H1 (cell line): ENCODE measurements around the gene NR2F1-AS1. TPM values are rescaled to one million over a fixed set of nuclear protein-coding genes. Genes with fewer than 3 reads are reported as not detected.
A peak's percentile ranks its signal among the peaks of the same experiment; 100 is the strongest.

Experiments
- CTCF ChIA-PET: fragments of 300-600 bp; sonication (Branson Sonifier 250); formaldehyde crosslinking; loops from one replicate; lab custom pipeline; 2021; ENCODE audit not compliant: partially characterized antibody; lab: Charles Lee
- POLR2A ChIA-PET: fragments of 300-600 bp; sonication (Branson Sonifier 250); formaldehyde crosslinking; loops from one replicate; lab custom pipeline; 2021; ENCODE audit warnings: inconsistent platforms; ENCODE audit not compliant: partially characterized antibody; lab: Charles Lee
- DNase-seq, 2 experiments: peaks; one replicate each; pipeline versions ENCODE4 v3.0.0 to v3.0.0-alpha.2; 2010 to 2022; ENCODE audit warnings: low spot score in 2 of 2, low read depth in 1 of 2, mixed read lengths in 1 of 2
- FAIRE-seq: peaks from 2 replicates; lab custom pipeline; 2011; peaks lifted over from hg19 to GRCh38; lab: Jason Lieb, UNC
- H2AFZ ChIP-seq: 2 replicates; pipeline ENCODE4 v1.8.1; 2012; ENCODE audit warnings: low read length, inconsistent platforms
- H2AK5ac ChIP-seq: 2 replicates; pipeline ENCODE4 v1.6.1; 2013; ENCODE audit warnings: low read depth, low read length
- H2BK120ac ChIP-seq: replicated peaks from 2 replicates; pipeline ENCODE3; 2013; ENCODE audit warnings: low read depth, low read length, inconsistent platforms
- H2BK12ac ChIP-seq: 2 replicates; pipeline ENCODE4 v1.6.1; 2013; ENCODE audit warnings: low read depth, low read length
- H2BK15ac ChIP-seq: 2 replicates; pipeline ENCODE4 v1.6.1; 2013; ENCODE audit warnings: low read length
- H2BK20ac ChIP-seq: 2 replicates; pipeline ENCODE4 v1.6.1; 2013; ENCODE audit warnings: low read length
- H2BK5ac ChIP-seq: 2 replicates; pipeline ENCODE4 v1.6.1; 2013; ENCODE audit warnings: low read depth, low read length
- H3K14ac ChIP-seq: 2 replicates; pipeline ENCODE4 v1.6.1; 2013; ENCODE audit warnings: inconsistent platforms; ENCODE audit not compliant: insufficient read length
- H3K18ac ChIP-seq: 2 replicates; pipeline ENCODE4 v1.6.1; 2013; ENCODE audit warnings: low read length; ENCODE audit errors: extremely low read depth
- H3K23ac ChIP-seq: 2 replicates; pipeline ENCODE4 v1.6.1; 2013; ENCODE audit warnings: inconsistent platforms; ENCODE audit not compliant: insufficient read length
- H3K23me2 ChIP-seq: 2 replicates; pipeline ENCODE4 v1.6.1; 2013; ENCODE audit warnings: low read depth, low read length
- H3K27ac ChIP-seq: 2 replicates; pipeline ENCODE4 v1.6.1; 2011; ENCODE audit warnings: low read depth, low read length, inconsistent platforms
- H3K27me3 ChIP-seq, 4 experiments: replicated peaks in 1 of 4; 1 replicate in 1 of 4; 2 replicates in 3 of 4; pipeline versions ENCODE4 v1.6.1 to v1.8.1; 2011 to 2013; ENCODE audit warnings: low read length in 3 of 4, mild to moderate bottlenecking in 3 of 4, inconsistent platforms in 2 of 4, mixed read lengths in 2 of 4, moderate library complexity in 1 of 4; ENCODE audit not compliant: control insufficient read depth in 3 of 4, insufficient read depth in 3 of 4; ENCODE audit errors: extremely low read depth in 1 of 4
- H3K36me3 ChIP-seq, 4 experiments: 2 replicates each; pipeline versions ENCODE4 v1.6.1 to v1.8.1; 2011 to 2013; ENCODE audit warnings: mild to moderate bottlenecking in 4 of 4, low read length in 3 of 4, moderate library complexity in 2 of 4, control low read depth in 1 of 4, inconsistent platforms in 1 of 4; ENCODE audit not compliant: insufficient read depth in 4 of 4, control insufficient read depth in 2 of 4
- H3K4ac ChIP-seq: replicated peaks from 2 replicates; pipeline ENCODE3; 2013; ENCODE audit warnings: low read length, low read depth, mixed read lengths, inconsistent platforms; ENCODE audit not compliant: insufficient read length
- H3K4me1 ChIP-seq, 4 experiments: replicated peaks in 1 of 4; 1 replicate in 1 of 4; 2 replicates in 3 of 4; pipeline versions ENCODE4 v1.6.1 to v1.8.1; 2011 to 2013; ENCODE audit warnings: low read length in 3 of 4, inconsistent platforms in 2 of 4, mixed read lengths in 1 of 4; ENCODE audit not compliant: insufficient read depth in 4 of 4, control insufficient read depth in 3 of 4
- H3K4me2 ChIP-seq, 2 experiments: 2 replicates each; pipeline versions ENCODE4 v1.6.1 to v1.8.1; 2011 to 2013; ENCODE audit warnings: low read depth in 2 of 2, low read length in 2 of 2, control low read depth in 1 of 2, inconsistent platforms in 1 of 2, mild to moderate bottlenecking in 1 of 2; ENCODE audit not compliant: insufficient read depth in 1 of 2
- H3K4me3 ChIP-seq, 4 experiments: fragments of 200-600, 300-600 bp in 1 of 4; sonication (generic), shearing (Covaris generic), sonication (Bioruptor Twin) in 1 of 4; 2 replicates each; pipeline versions ENCODE4 v1.5.1 to v1.8.1; 2011 to 2016; ENCODE audit warnings: low read length in 4 of 4, low read depth in 3 of 4, control low read depth in 2 of 4, inconsistent platforms in 2 of 4, mild to moderate bottlenecking in 2 of 4, mixed read lengths in 1 of 4, moderate library complexity in 1 of 4; ENCODE audit not compliant: insufficient read depth in 2 of 4; ENCODE audit errors: extremely low read depth in 1 of 4
- H3K56ac ChIP-seq: replicated peaks from 2 replicates; pipeline ENCODE3; 2013; ENCODE audit warnings: low read depth, mild to moderate bottlenecking, mixed read lengths, low read length, inconsistent platforms; ENCODE audit not compliant: insufficient read length
- H3K79me1 ChIP-seq: 2 replicates; pipeline ENCODE4 v1.6.1; 2013; ENCODE audit warnings: low read depth, low read length, control low read depth
- H3K79me2 ChIP-seq, 2 experiments: 2 replicates each; pipeline versions ENCODE4 v1.6.1 to v1.8.1; 2012 to 2013; ENCODE audit warnings: low read length in 2 of 2, mild to moderate bottlenecking in 2 of 2, inconsistent platforms in 1 of 2; ENCODE audit not compliant: insufficient read depth in 2 of 2, control insufficient read depth in 1 of 2
- H3K9ac ChIP-seq, 4 experiments: replicated peaks in 1 of 4; 1 replicate in 1 of 4; 2 replicates in 3 of 4; pipeline versions ENCODE4 v1.6.1 to v1.8.1; 2011 to 2013; ENCODE audit warnings: low read depth in 3 of 4, low read length in 3 of 4, control low read depth in 2 of 4, mild to moderate bottlenecking in 2 of 4, moderate library complexity in 2 of 4, inconsistent platforms in 1 of 4; ENCODE audit errors: extremely low read depth in 1 of 4
- H3K9me3 ChIP-seq, 2 experiments: 2 replicates each; pipeline versions ENCODE4 v1.6.1 to v1.8.1; 2012 to 2013; ENCODE audit warnings: mild to moderate bottlenecking in 2 of 2, moderate library complexity in 2 of 2, control low read depth in 1 of 2, inconsistent platforms in 1 of 2, low read depth in 1 of 2, low read length in 1 of 2, mixed read lengths in 1 of 2; ENCODE audit not compliant: insufficient read depth in 2 of 2
- H4K20me1 ChIP-seq, 2 experiments: replicated peaks in 1 of 2; 2 replicates each; pipeline versions ENCODE3 to v1.8.1; 2011 to 2013; ENCODE audit warnings: inconsistent platforms in 2 of 2, low read length in 2 of 2, mild to moderate bottlenecking in 1 of 2; ENCODE audit not compliant: insufficient read depth in 2 of 2, control insufficient read depth in 1 of 2
- H4K5ac ChIP-seq: 2 replicates; pipeline ENCODE4 v1.6.1; 2013; ENCODE audit warnings: low read length, low read depth, mixed read lengths, inconsistent platforms; ENCODE audit not compliant: insufficient read length
- H4K8ac ChIP-seq: 2 replicates; pipeline ENCODE4 v1.8.0; 2013; ENCODE audit warnings: mild to moderate bottlenecking, moderate library complexity, low read length, inconsistent platforms; ENCODE audit not compliant: insufficient read depth; ENCODE audit errors: extremely low read depth
- H4K91ac ChIP-seq: replicated peaks from 2 replicates; pipeline ENCODE3; 2013; ENCODE audit warnings: low read length, mixed read lengths, inconsistent platforms; ENCODE audit not compliant: insufficient read length
- CREB1 ChIP-seq: IDR thresholded peaks from 2 replicates; pipeline ENCODE4 v1.6.1; 2012; ENCODE audit warnings: inconsistent platforms
- EZH2 ChIP-seq: fragments of 200-600 bp; sonication (generic); IDR thresholded peaks from 2 replicates; pipeline ENCODE4 v1.7.1; 2012; ENCODE audit warnings: low read depth, mild to moderate bottlenecking, moderate library complexity, low read length, inconsistent platforms; ENCODE audit not compliant: severe bottlenecking
- GTF2F1 ChIP-seq: IDR thresholded peaks from 2 replicates; pipeline ENCODE4 v1.6.1; 2012; ENCODE audit warnings: low read depth, low read length, improper control_type of control experiment, borderline replicate concordance
- JUN ChIP-seq: IDR thresholded peaks from 2 replicates; pipeline ENCODE4 v1.6.1; 2011; ENCODE audit warnings: low read depth, mild to moderate bottlenecking, improper control_type of control experiment, low read length
- KDM1A ChIP-seq: fragments of 200-600, 300-600 bp; sonication (generic); IDR thresholded peaks from 2 replicates; pipeline ENCODE4 v1.7.1; 2016; ENCODE audit warnings: mild to moderate bottlenecking, low read length, borderline replicate concordance
- KDM4A ChIP-seq: IDR thresholded peaks from one replicate; pipeline ENCODE4 v1.7.1; 2012; ENCODE audit warnings: low read depth, mild to moderate bottlenecking, moderate library complexity, low read length, inconsistent platforms; ENCODE audit not compliant: severe bottlenecking
- NRF1 ChIP-seq: IDR thresholded peaks from 2 replicates; pipeline ENCODE4 v1.6.1; 2011; ENCODE audit warnings: mild to moderate bottlenecking, low read depth, low read length, improper control_type of control experiment
- RNF2 ChIP-seq: fragments of 200-900, 300-1000 bp; sonication (generic); IDR thresholded peaks from 2 replicates; pipeline ENCODE4 v1.7.1; 2016; ENCODE audit warnings: borderline replicate concordance, low read depth, mild to moderate bottlenecking, antibody characterized with exemption, low read length; ENCODE audit not compliant: poor library complexity, severe bottlenecking; ENCODE audit errors: missing control alignments
- SP2 ChIP-seq: IDR thresholded peaks from 2 replicates; pipeline ENCODE4 v1.6.1; 2012; ENCODE audit warnings: mild to moderate bottlenecking, low read length, inconsistent platforms
- TCF12 ChIP-seq: IDR thresholded peaks from 2 replicates; pipeline ENCODE4 v1.6.1; 2011; ENCODE audit warnings: low read depth, mild to moderate bottlenecking, low read length
- WGBS, 2 experiments: shearing (Covaris generic) in 1 of 2; methylation state at CpG; one replicate each; pipeline versions ENCODE4 v1.1.6 to v1.1.7; 2013 to 2015; ENCODE audit warnings: low lambda C conversion rate in 2 of 2, mixed read lengths in 2 of 2, inconsistent platforms in 1 of 2, low coverage in 1 of 2, missing lambda C conversion rate in 1 of 2; ENCODE audit not compliant: insufficient replicate concordance in 2 of 2, insufficient coverage in 1 of 2, insufficient read length in 1 of 2; ENCODE audit errors: extremely low coverage in 1 of 2, missing lambda C conversion rate in 1 of 2; 5-methylcytosine and 5-hydroxymethylcytosine counted together
- polyA plus RNA-seq, 7 experiments: library from polyadenylated mRNA; depleted of rRNA in 3 of 7; stranded (reverse) in 5 of 7; unstranded in 2 of 7; fragments of >200 nt in 5 of 7; fragments of 200-250 nt in 2 of 7; gene quantifications; 1 replicate in 5 of 7; 2 replicates in 1 of 7; 4 replicates in 1 of 7; pipeline versions ENCODE4 v1.2.1 to v1.2.3, GENCODE V29; 2011 to 2013; ENCODE audit warnings: missing spikeins in 2 of 7, mixed read lengths in 2 of 7
- total RNA-seq: library from RNA; stranded (reverse); fragmentation: NEBNext Ultra II Directional; extraction: Animal tissue kit (Norgen Biotek cat#: 25700); gene quantifications from 2 replicates; pipeline ENCODE4 v1.2.1, GENCODE V29; 2021

The NR2F1-AS1 gene
- total and polyA plus RNA-seq, 2 of the 8 experiments (the other 6 are each of a cell fraction or from before 2014, with no cell fraction given) = 1.6 to 5.6 TPM

DNA sequence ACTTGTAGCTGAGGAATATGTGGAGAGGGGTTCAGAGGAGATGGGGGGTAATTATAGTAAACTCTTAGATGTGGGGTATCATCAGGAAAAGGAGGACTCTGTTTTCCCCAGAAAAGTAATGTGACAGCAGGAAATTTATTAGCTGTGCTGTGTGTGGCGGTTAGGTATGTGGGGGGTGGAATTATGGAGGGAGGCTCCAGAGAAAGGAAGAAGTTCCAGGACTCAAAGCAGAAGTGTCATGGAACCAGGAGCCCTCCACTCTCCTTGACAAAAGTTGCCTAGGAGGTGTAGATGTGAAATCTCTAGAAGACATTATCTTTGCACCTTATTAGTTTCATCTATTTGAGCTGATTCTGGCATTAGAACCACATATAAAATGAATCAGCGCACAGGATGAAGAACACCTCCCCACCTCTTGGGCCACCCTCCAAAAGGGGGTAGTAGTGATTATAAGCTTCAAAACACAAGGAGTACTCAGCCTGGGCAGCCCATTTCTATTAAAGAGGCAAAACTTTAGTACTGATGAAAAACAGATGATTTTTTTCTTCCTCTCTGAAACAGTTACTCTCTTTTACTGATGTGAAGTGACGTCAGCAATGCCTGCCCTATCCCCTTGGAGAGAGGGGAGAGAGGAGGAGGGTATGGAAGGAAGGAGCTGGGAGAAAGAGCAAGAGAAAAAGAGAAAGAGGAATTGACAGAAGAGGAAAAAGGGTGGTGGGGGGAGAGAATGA is 20.2 kb upstream of the NR2F1-AS1 start:
- H3K9me3 ChIP-seq = no peaks in the 10 kb centered on the region
- peaks cover 18 to 41% of the 10 kb centered on the region in 2 experiments for H4K20me1 ChIP-seq
- H2BK5ac ChIP-seq = no peak overlapping the region
- POLR2A ChIA-PET = interaction anchor here (0.8 to 2.7 kb wide), 8 partner anchors 8 to 30 kb away, joined by 3 to 10 read pairs (median 4); no protein-coding TSS in a partner anchor
- peaks cover 0 to 4% (median 0%) of the 10 kb centered on the region in 4 experiments; a peak in 2 of 8 replicates for H3K36me3 ChIP-seq
- no peak overlapping the region for H3K9ac ChIP-seq
- no peak for DNase-seq
- TF ChIP-seq NRF1 (no peak), CREB1 (peak; percentile 75), KDM4A (no peak), RNF2 (peak; percentile 11), TCF12 (no peak), GTF2F1 (no peak), SP2 (no peak), EZH2 (no peak), KDM1A (no peak), JUN (no peak)
- H3K79me1 ChIP-seq = no peaks in the 10 kb centered on the region; the same call in 1 of the 2 replicates
- H3K23ac ChIP-seq = no peak overlapping the region
- H3K79me2 ChIP-seq = no peaks in the 10 kb centered on the region
- no peak overlapping the region for H3K27ac ChIP-seq
- peaks cover 96 to 100% (median 98%) of the 10 kb centered on the region in 4 experiments for H3K27me3 ChIP-seq
- no peak overlapping the region for H3K4me3 ChIP-seq
- no peak overlapping the region for H3K56ac ChIP-seq
- no peak overlapping the region for H3K18ac ChIP-seq
- H3K4me2 ChIP-seq = no peak overlapping the region
- H2AK5ac ChIP-seq = no peak overlapping the region
- no peak overlapping the region for H2BK120ac ChIP-seq
- H2BK12ac ChIP-seq = no peak overlapping the region
- 13% methylated on average over 3 of the region's 3 CpGs; no CpG with 5 or more reads in 1 of the 2 experiments for WGBS, 2 experiments
- H4K8ac ChIP-seq = no peak overlapping the region
- peaks cover 6 to 13% (median 12%) of the 10 kb centered on the region in 4 experiments for H3K4me1 ChIP-seq
- FAIRE-seq = peak; percentile 75
- no peak overlapping the region for H2AFZ ChIP-seq
- CTCF ChIA-PET = interaction anchor here (0.7 to 3.5 kb wide), 13 partner anchors 10 to 1249 kb away, joined by 3 to 15 read pairs (median 5); partner anchors contain the start of gene NR2F1
- no peak overlapping the region for H3K14ac ChIP-seq
- no peak overlapping the region for H4K91ac ChIP-seq
- no peak overlapping the region for H4K5ac ChIP-seq
- no peak overlapping the region for H2BK15ac ChIP-seq
- H3K4ac ChIP-seq = no peak overlapping the region
- H3K23me2 ChIP-seq = peaks cover 3% of the 10 kb centered on the region
- H2BK20ac ChIP-seq = no peak overlapping the region
